Measurements from ENCODE around the gene MARCHF4. TPM values are rescaled to one million over a fixed set of nuclear protein-coding genes. Genes with fewer than 3 reads are reported as not detected.

The MARCHF4 gene
- total and polyA plus RNA-seq, 9 of the 15 experiments (the other 6 are each of a cell fraction or from before 2014, with no cell fraction given), result 0.05 TPM; not detected in 8

DNA sequence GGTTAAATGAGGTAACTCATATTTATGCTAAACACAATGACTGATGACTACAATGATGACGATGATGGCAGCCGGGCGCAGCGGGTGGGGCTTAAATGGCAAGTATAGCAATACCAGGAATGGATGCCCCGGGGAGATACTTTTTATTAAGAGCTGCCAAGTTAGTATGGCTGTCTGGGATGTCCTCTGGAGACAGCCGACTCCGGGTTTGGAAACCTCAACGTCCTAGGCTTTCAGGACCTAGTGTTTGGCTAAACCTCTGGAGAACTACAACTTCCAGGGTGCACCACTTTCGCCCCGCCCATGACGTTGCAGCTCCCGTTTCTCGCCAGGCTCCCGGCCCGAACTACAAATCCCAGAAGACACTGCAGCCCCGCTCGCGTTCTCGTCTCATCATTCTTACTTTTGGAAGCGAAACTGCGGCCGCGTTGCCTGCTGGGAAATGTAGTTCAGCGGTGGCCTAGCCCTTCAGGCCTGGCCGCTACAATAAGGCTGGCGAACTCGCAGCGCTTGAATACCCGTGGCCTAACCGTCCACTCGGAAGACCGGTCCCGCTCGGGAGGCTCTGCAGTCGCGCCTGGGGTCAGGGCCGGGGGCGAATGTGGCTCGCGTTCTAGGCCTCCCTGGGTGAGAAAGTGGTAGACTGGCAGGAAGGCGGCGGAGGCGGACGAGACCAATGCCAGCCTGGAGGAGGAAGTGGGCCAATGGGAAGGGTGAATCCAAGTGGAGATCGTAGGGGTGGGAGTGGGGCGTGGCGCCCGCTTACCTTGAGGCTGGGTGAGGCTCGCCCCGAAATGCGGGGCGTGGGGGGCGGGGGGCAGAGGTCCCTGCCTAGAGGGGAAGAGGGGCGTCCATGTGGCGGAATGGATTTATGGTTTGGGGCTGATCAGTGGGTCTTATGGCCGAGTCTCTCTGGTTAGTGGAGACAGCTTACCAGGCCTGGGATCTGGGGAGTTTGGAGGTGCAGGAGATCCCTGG is 40.0 kb upstream of the MARCHF4 start, which contains the start of gene SMARCAL1 (continued):
- TF ChIP-seq, protein P1, sequence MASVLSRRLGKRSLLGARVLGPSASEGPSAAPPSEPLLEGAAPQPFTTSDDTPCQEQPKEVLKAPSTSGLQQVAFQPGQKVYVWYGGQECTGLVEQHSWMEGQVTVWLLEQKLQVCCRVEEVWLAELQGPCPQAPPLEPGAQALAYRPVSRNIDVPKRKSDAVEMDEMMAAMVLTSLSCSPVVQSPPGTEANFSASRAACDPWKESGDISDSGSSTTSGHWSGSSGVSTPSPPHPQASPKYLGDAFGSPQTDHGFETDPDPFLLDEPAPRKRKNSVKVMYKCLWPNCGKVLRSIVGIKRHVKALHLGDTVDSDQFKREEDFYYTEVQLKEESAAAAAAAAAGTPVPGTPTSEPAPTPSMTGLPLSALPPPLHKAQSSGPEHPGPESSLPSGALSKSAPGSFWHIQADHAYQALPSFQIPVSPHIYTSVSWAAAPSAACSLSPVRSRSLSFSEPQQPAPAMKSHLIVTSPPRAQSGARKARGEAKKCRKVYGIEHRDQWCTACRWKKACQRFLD (CRISPR knock-in tag; IDR thresholded peaks at IDR 0.05), result peak; percentile 82
- TF ChIP-seq MAFF (IDR thresholded peaks at IDR 0.05; ENCODE audit: low read length) (0 out of 2 replicates have a peak, but pooled peaks have one; percentile 12), ZSCAN29 (IDR thresholded peaks at IDR 0.05) (no peak), TBP (optimal IDR thresholded peaks at IDR 0.05; ENCODE audit: low read depth, low read length) (peak; percentile 64), NFATC3 (IDR thresholded peaks at IDR 0.05) (no peak), GATA2 (CRISPR knock-in tag; IDR thresholded peaks at IDR 0.05) (no peak), PML (IDR thresholded peaks at IDR 0.05; ENCODE audit: low read length) (no peak), ZNF347 (CRISPR knock-in tag; IDR thresholded peaks at IDR 0.05; ENCODE audit: low read depth) (no peak), BRD4 (IDR thresholded peaks at IDR 0.05) (no peak), C11orf30 (IDR thresholded peaks at IDR 0.05; ENCODE audit: low read depth) (peak; percentile 44), HEY1 (CRISPR knock-in tag; IDR thresholded peaks at IDR 0.05; ENCODE audit: borderline replicate concordance) (no peak), RB1 (IDR thresholded peaks at IDR 0.05; ENCODE audit: low read depth) (peak; percentile 3; the same call in 1 of the 2 replicates), NR3C1 (CRISPR knock-in tag; IDR thresholded peaks at IDR 0.05) (no peak), SMARCC2 (IDR thresholded peaks at IDR 0.05; ENCODE audit: low read depth) (no peak), ZFP30 (CRISPR knock-in tag; IDR thresholded peaks at IDR 0.05; ENCODE audit: borderline replicate concordance) (no peak), FOXJ2 (tag; IDR thresholded peaks at IDR 0.05) (0 out of 2 replicates have a peak, but pooled peaks have one; percentile 47)
- TF ChIP-seq, protein P2, sequence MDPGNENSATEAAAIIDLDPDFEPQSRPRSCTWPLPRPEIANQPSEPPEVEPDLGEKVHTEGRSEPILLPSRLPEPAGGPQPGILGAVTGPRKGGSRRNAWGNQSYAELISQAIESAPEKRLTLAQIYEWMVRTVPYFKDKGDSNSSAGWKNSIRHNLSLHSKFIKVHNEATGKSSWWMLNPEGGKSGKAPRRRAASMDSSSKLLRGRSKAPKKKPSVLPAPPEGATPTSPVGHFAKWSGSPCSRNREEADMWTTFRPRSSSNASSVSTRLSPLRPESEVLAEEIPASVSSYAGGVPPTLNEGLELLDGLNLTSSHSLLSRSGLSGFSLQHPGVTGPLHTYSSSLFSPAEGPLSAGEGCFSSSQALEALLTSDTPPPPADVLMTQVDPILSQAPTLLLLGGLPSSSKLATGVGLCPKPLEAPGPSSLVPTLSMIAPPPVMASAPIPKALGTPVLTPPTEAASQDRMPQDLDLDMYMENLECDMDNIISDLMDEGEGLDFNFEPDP (CRISPR knock-in tag; IDR thresholded peaks at IDR 0.05), result no peak
- TF ChIP-seq, protein P3, sequence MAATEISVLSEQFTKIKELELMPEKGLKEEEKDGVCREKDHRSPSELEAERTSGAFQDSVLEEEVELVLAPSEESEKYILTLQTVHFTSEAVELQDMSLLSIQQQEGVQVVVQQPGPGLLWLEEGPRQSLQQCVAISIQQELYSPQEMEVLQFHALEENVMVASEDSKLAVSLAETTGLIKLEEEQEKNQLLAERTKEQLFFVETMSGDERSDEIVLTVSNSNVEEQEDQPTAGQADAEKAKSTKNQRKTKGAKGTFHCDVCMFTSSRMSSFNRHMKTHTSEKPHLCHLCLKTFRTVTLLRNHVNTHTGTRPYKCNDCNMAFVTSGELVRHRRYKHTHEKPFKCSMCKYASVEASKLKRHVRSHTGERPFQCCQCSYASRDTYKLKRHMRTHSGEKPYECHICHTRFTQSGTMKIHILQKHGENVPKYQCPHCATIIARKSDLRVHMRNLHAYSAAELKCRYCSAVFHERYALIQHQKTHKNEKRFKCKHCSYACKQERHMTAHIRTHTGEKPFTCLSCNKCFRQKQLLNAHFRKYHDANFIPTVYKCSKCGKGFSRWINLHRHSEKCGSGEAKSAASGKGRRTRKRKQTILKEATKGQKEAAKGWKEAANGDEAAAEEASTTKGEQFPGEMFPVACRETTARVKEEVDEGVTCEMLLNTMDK (IDR thresholded peaks at IDR 0.05; ENCODE audit: borderline replicate concordance, insufficient read depth, low read depth, low read length, poor library complexity, severe bottlenecking), result no peak
- TF ChIP-seq, protein P4, sequence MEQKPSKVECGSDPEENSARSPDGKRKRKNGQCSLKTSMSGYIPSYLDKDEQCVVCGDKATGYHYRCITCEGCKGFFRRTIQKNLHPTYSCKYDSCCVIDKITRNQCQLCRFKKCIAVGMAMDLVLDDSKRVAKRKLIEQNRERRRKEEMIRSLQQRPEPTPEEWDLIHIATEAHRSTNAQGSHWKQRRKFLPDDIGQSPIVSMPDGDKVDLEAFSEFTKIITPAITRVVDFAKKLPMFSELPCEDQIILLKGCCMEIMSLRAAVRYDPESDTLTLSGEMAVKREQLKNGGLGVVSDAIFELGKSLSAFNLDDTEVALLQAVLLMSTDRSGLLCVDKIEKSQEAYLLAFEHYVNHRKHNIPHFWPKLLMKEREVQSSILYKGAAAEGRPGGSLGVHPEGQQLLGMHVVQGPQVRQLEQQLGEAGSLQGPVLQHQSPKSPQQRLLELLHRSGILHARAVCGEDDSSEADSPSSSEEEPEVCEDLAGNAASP (IDR thresholded peaks at IDR 0.05), result no peak
- TF ChIP-seq, protein P5, sequence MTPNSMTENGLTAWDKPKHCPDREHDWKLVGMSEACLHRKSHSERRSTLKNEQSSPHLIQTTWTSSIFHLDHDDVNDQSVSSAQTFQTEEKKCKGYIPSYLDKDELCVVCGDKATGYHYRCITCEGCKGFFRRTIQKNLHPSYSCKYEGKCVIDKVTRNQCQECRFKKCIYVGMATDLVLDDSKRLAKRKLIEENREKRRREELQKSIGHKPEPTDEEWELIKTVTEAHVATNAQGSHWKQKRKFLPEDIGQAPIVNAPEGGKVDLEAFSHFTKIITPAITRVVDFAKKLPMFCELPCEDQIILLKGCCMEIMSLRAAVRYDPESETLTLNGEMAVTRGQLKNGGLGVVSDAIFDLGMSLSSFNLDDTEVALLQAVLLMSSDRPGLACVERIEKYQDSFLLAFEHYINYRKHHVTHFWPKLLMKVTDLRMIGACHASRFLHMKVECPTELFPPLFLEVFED (CRISPR knock-in tag; conservative IDR thresholded peaks at IDR 0.05), result no peak

Data from K562 (cell line).